IMR-90 (cell line): ENCODE results near the gene TINAGL1. TPM values are rescaled to one million over a fixed set of nuclear protein-coding genes. Genes with fewer than 3 reads are reported as not detected.

ENCODE experiments used
- ATAC-seq: fragments of 200-7000 bp; cut with Tn5 transposase; 2 replicates; pipeline ENCODE4 v1.9.1; 2020; ENCODE audit warnings: low read depth, mild to moderate bottlenecking, moderate library complexity
- BruUV-seq: library from RNA; stranded (reverse); fragments of 400-500 nt; replicated peaks from 2 replicates; lab custom pipeline; 2021; lab: Mats Ljungman, UMichigan
- CTCF ChIA-PET: fragments of 300-600 bp; formaldehyde crosslinking; extraction: SDS; loops from one replicate; lab custom pipeline; 2021; ENCODE audit warnings: antibody characterized with exemption; lab: Yijun Ruan, JAX
- POLR2A ChIA-PET: fragments of 300-600 bp; sonication (Branson Sonifier 250); formaldehyde crosslinking; loops from one replicate; lab custom pipeline; 2022; ENCODE audit warnings: antibody characterized with exemption; ENCODE audit not compliant: unreplicated experiment; lab: Charles Lee
- DNase-seq: peaks from one replicate; pipeline ENCODE4 v3.0.0; 2013
- H2AFZ ChIP-seq: replicated peaks from 2 replicates; pipeline ENCODE3; 2013; ENCODE audit warnings: low read length, mild to moderate bottlenecking; ENCODE audit not compliant: poor library complexity
- H2AK5ac ChIP-seq: 2 replicates; pipeline ENCODE4 v1.6.1; 2013; ENCODE audit warnings: low read depth, low read length, inconsistent platforms
- H2AK9ac ChIP-seq: replicated peaks from 2 replicates; pipeline ENCODE3; 2013; ENCODE audit warnings: mild to moderate bottlenecking, low read depth, low read length, moderate library complexity; ENCODE audit not compliant: poor library complexity
- H2BK120ac ChIP-seq: 2 replicates; pipeline ENCODE4 v1.6.1; 2013; ENCODE audit warnings: low read depth, low read length, inconsistent platforms
- H2BK15ac ChIP-seq: 3 replicates; pipeline ENCODE4 v1.6.1; 2013; ENCODE audit warnings: low read depth, low read length, inconsistent platforms
- H2BK20ac ChIP-seq: 2 replicates; pipeline ENCODE4 v1.6.1; 2013; ENCODE audit warnings: low read depth, mild to moderate bottlenecking, inconsistent platforms, low read length, moderate library complexity
- H2BK5ac ChIP-seq: 2 replicates; pipeline ENCODE4 v1.6.1; 2013; ENCODE audit warnings: mild to moderate bottlenecking, low read depth, low read length, inconsistent platforms; ENCODE audit not compliant: poor library complexity, severe bottlenecking
- H3K14ac ChIP-seq: replicated peaks from 2 replicates; pipeline ENCODE4 v1.6.1; 2013; ENCODE audit warnings: low read depth, low read length, inconsistent platforms
- H3K18ac ChIP-seq: 2 replicates; pipeline ENCODE4 v1.6.1; 2013; ENCODE audit warnings: low read depth, low read length, control low read depth
- H3K23ac ChIP-seq: 2 replicates; pipeline ENCODE4 v1.6.1; 2013; ENCODE audit warnings: low read depth, low read length, inconsistent platforms
- H3K27ac ChIP-seq: 2 replicates; pipeline ENCODE4 v1.5.1; 2013; ENCODE audit warnings: mild to moderate bottlenecking, control low read depth, low read length; ENCODE audit not compliant: insufficient read depth
- H3K27me3 ChIP-seq: 2 replicates; pipeline ENCODE4 v1.6.1; 2013; ENCODE audit warnings: low read length; ENCODE audit not compliant: control insufficient read depth, insufficient read depth
- H3K36me3 ChIP-seq: 2 replicates; pipeline ENCODE4 v1.6.1; 2013; ENCODE audit warnings: low read length, mixed read lengths; ENCODE audit not compliant: control insufficient read depth, insufficient read depth
- H3K4ac ChIP-seq: 2 replicates; pipeline ENCODE4 v1.6.1; 2013; ENCODE audit warnings: low read depth, low read length, inconsistent platforms
- H3K4me1 ChIP-seq: 2 replicates; pipeline ENCODE4 v1.6.1; 2013; ENCODE audit warnings: low read length, mixed read lengths; ENCODE audit not compliant: control insufficient read depth, insufficient read depth
- H3K4me2 ChIP-seq: 2 replicates; pipeline ENCODE4 v1.6.1; 2013; ENCODE audit warnings: low read depth, mild to moderate bottlenecking, control low read depth, low read length, moderate library complexity
- H3K4me3 ChIP-seq: 2 replicates; pipeline ENCODE4 v1.5.1; 2013; ENCODE audit warnings: low read depth, mild to moderate bottlenecking, control low read depth, low read length, moderate library complexity; ENCODE audit not compliant: insufficient read depth
- H3K56ac ChIP-seq: 2 replicates; pipeline ENCODE4 v1.6.1; 2013; ENCODE audit warnings: low read length, inconsistent platforms; ENCODE audit not compliant: insufficient read depth; ENCODE audit errors: extremely low read depth
- H3K79me1 ChIP-seq, 2 experiments: 2 replicates each; pipeline ENCODE4 v1.6.1; 2013; ENCODE audit warnings: low read length in 2 of 2, inconsistent platforms in 1 of 2, low read depth in 1 of 2
- H3K9ac ChIP-seq: 2 replicates; pipeline ENCODE4 v1.6.1; 2013; ENCODE audit warnings: low read depth, low read length, control low read depth
- H3K9me1 ChIP-seq: 2 replicates; pipeline ENCODE4 v1.6.1; 2013; ENCODE audit warnings: low read length, inconsistent platforms; ENCODE audit not compliant: insufficient read depth
- H3K9me3 ChIP-seq: 2 replicates; pipeline ENCODE4 v1.6.1; 2013; ENCODE audit warnings: low read length; ENCODE audit not compliant: control insufficient read depth, insufficient read depth
- H4K20me1 ChIP-seq: 2 replicates; pipeline ENCODE4 v1.6.1; 2013; ENCODE audit warnings: low read length, inconsistent platforms; ENCODE audit not compliant: insufficient read depth
- H4K5ac ChIP-seq: 2 replicates; pipeline ENCODE4 v1.6.1; 2013; ENCODE audit warnings: mild to moderate bottlenecking, low read depth, low read length, control low read depth
- H4K8ac ChIP-seq, 2 experiments: 2 replicates each; pipeline ENCODE4 v1.6.1; 2013; ENCODE audit warnings: low read depth in 2 of 2, low read length in 2 of 2, control low read depth in 1 of 2, inconsistent platforms in 1 of 2
- H4K91ac ChIP-seq: 2 replicates; pipeline ENCODE4 v1.6.1; 2013; ENCODE audit warnings: low read depth, low read length, inconsistent platforms; ENCODE audit not compliant: insufficient read depth
- MAFK ChIP-seq: IDR thresholded peaks from 2 replicates; pipeline ENCODE4 v1.6.1; 2012; ENCODE audit warnings: low read depth, low read length, improper control_type of control experiment
- MXI1 ChIP-seq: IDR thresholded peaks from 2 replicates; pipeline ENCODE4 v1.6.1; 2012; ENCODE audit warnings: low read depth, mild to moderate bottlenecking, low read length, moderate library complexity, borderline replicate concordance
- RAD21 ChIP-seq: IDR thresholded peaks from 2 replicates; pipeline ENCODE4 v1.6.1; 2012; ENCODE audit warnings: low read length, improper control_type of control experiment
- RFX5 ChIP-seq: IDR thresholded peaks from 2 replicates; pipeline ENCODE4 v1.8.0; 2012; ENCODE audit warnings: low read depth, mild to moderate bottlenecking, low read length, moderate library complexity
- SMC3 ChIP-seq: fragments of 150-350 bp; IDR thresholded peaks from 2 replicates; pipeline ENCODE4 v1.6.1; 2016; ENCODE audit warnings: low read depth, mild to moderate bottlenecking, antibody characterized with exemption, low read length, moderate library complexity
- USF2 ChIP-seq: fragments of 150-350 bp; IDR thresholded peaks from 2 replicates; pipeline ENCODE4 v1.6.1; 2017; ENCODE audit warnings: mild to moderate bottlenecking, antibody characterized with exemption, low read length, low read depth
- WGBS, 2 experiments: methylation state at CpG; one replicate each; pipeline versions ENCODE4 v1.1.5 to v1.1.7; 2013; ENCODE audit warnings: missing lambda C conversion rate in 2 of 2; ENCODE audit not compliant: insufficient read length in 1 of 2; ENCODE audit errors: extremely low coverage in 2 of 2; 5-methylcytosine and 5-hydroxymethylcytosine counted together
- dilution Hi-C: fragments of 300-500 bp; cut with HindIII; formaldehyde crosslinking; loops from one replicate; pipeline ENCODE4 v1.14.3; 2018; ENCODE audit warnings: low sequenced_read_pairs; ENCODE audit not compliant: unreplicated experiment
- in situ Hi-C: fragments of 300-500 bp; cut with MboI; formaldehyde crosslinking; loops from 3 replicates; pipeline ENCODE4 v1.14.3; 2019; ENCODE audit warnings: low sequenced_read_pairs, inconsistent platforms, mixed read lengths
- intact Hi-C: fragments of 100-400 bp; cut with micrococcal nuclease; formaldehyde crosslinking; loops from 2 replicates; pipeline ENCODE4 v1.10.0; 2022
- polyA plus RNA-seq, 3 experiments: library from polyadenylated mRNA; depleted of rRNA; stranded (reverse); fragments of >200 nt; gene quantifications; 2 replicates each; pipeline ENCODE4 v1.2.3, GENCODE V29; 2012; ENCODE audit warnings: low replicate concordance in 1 of 3
- total RNA-seq: library from RNA; depleted of rRNA; stranded (reverse); fragments of >200 nt; gene quantifications from 2 replicates; pipeline ENCODE4 v1.2.3, GENCODE V29; 2012

The TINAGL1 gene
- total and polyA plus RNA-seq, 2 of the 4 experiments (the other 2 are of a cell fraction): 0.54 to 1.5 TPM

DNA sequence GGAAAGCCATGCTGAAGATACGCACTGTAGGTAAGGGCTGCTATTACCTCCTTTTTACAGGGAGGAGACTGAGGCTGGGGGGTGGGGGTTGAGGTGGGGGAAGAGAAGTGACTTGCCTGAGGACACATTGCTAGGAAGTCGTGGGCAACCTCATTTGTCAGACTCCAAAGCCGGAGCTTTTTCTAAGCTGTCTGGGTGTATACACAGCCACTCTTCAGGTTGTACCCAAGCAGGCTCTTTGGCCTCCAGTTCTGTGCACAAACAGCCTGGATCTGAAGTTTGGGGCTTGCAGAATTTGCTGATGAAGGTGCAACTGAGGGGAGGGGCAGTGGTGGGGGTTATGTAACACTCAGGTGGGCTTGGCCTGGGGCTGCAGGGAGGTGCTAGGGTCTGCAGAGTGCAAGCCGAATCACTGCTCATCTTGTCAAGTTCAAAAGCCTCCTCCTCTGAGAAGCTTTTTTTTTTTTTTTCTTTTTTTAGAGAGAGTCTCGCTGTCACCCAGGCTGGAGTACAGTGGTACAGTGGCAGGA is 16.9 kb downstream of the TINAGL1 start:
- 58% methylated on average over 2 of the region's 5 CpGs; no CpG with 5 or more reads in 1 of the 2 experiments for WGBS, 2 experiments
- ChIA-PET CTCF (interaction anchor here (0.6 to 1.0 kb wide), 3 partner anchors 11 to 43 kb away, joined by 3 to 5 read pairs (median 3); no protein-coding TSS in a partner anchor), POLR2A (no interaction called here)
- H3K27ac ChIP-seq: no peak overlapping the region
- intact Hi-C loops: no loop called here
- H3K79me1 ChIP-seq: no peaks in the 10 kb centered on the region
- no peaks in the 10 kb centered on the region for H3K9me3 ChIP-seq
- no peaks in the 10 kb centered on the region for H4K20me1 ChIP-seq
- no TSS peak for BruUV-seq
- H3K23ac ChIP-seq: no peak overlapping the region
- dilution Hi-C loops: no loop called here
- no peak overlapping the region for H3K56ac ChIP-seq
- peaks cover 16% of the 10 kb centered on the region for H3K27me3 ChIP-seq
- TF ChIP-seq RAD21 (no peak), MAFK (no peak), SMC3 (no peak), MXI1 (no peak), RFX5 (no peak), USF2 (no peak)
- no peak overlapping the region for H3K18ac ChIP-seq
- no peak overlapping the region for H2AFZ ChIP-seq
- no peaks in the 10 kb centered on the region for H3K9me1 ChIP-seq
- ATAC-seq: no peak
- H3K14ac ChIP-seq: no peak overlapping the region
- no peak overlapping the region for H4K91ac ChIP-seq
- no peak overlapping the region for H2BK15ac ChIP-seq
- H3K4me1 ChIP-seq: no peaks in the 10 kb centered on the region
- H2BK120ac ChIP-seq: no peak overlapping the region
- no peak overlapping the region for H3K9ac ChIP-seq
- no peak overlapping the region for H2AK5ac ChIP-seq
- no peak overlapping the region for H3K4me3 ChIP-seq
- H2BK20ac ChIP-seq: no peak overlapping the region
- in situ Hi-C loops: no loop called here
- no peak for DNase-seq
- H3K4ac ChIP-seq: no peak overlapping the region
- no peaks in the 10 kb centered on the region for H3K36me3 ChIP-seq
- H4K8ac ChIP-seq: no peak overlapping the region
- no peak overlapping the region for H4K5ac ChIP-seq
- no peak overlapping the region for H3K4me2 ChIP-seq
- no peak overlapping the region for H2BK5ac ChIP-seq
- H2AK9ac ChIP-seq: no peak overlapping the region
